Suppressor macrophage (primary cell): ENCODE measurements around the gene P3H3.

Experiments used
- DNase-seq, 4 experiments: peaks; one replicate each; pipeline ENCODE4 v3.0.0-alpha.2; 2020 to 2022
- total RNA-seq, 17 experiments: gene quantifications; one replicate each; lab custom pipeline; 2026; ENCODE audit warnings: mixed read lengths in 6 of 17, inconsistent platforms in 3 of 17; lab: John Stamatoyannopoulos, UW

P3H3 gene, protein sequence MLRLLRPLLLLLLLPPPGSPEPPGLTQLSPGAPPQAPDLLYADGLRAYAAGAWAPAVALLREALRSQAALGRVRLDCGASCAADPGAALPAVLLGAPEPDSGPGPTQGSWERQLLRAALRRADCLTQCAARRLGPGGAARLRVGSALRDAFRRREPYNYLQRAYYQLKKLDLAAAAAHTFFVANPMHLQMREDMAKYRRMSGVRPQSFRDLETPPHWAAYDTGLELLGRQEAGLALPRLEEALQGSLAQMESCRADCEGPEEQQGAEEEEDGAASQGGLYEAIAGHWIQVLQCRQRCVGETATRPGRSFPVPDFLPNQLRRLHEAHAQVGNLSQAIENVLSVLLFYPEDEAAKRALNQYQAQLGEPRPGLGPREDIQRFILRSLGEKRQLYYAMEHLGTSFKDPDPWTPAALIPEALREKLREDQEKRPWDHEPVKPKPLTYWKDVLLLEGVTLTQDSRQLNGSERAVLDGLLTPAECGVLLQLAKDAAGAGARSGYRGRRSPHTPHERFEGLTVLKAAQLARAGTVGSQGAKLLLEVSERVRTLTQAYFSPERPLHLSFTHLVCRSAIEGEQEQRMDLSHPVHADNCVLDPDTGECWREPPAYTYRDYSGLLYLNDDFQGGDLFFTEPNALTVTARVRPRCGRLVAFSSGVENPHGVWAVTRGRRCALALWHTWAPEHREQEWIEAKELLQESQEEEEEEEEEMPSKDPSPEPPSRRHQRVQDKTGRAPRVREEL
- 0.04 to 2.6 (median 0.12) reads per million in 17 experiments for total RNA-seq

DNA sequence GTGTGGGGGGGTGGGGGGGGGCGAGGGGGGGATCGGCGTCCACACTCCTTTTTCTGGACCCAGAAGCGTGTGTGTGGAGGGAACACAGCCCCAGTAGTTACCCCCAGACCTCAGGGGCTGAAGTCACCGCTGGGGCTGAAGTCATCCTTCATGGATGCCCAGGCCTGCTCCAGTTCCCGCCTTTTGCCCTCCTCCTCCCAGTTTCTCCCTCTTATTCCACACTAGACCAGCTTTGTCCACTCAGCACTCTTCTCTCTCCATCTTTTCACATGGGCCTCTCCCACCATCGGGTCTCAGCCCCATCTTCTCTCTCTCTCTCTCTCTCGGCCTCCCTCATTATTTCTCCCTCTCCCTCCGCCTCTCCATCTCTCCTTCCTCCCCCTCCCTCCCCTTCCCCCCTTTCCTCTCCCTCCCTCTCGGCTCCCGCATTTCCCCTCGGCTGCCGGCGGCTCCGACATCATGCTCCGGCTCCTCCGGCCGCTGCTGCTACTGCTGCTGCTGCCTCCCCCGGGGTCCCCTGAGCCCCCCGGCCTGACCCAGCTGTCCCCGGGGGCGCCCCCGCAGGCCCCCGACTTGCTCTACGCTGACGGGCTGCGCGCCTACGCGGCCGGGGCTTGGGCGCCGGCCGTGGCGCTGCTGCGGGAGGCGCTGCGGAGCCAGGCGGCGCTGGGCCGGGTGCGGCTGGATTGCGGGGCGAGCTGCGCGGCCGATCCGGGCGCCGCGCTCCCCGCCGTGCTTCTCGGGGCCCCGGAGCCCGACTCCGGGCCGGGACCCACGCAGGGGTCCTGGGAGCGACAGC is at the start of gene P3H3:
Gene P3H3, plus strand, starts transcription at position 426 of the 799 bp plus-strand sequence. Its CDS starts 34 bp downstream, at position 460.
- peak in 2 of 4 experiments; percentile 38 to 55 for DNase-seq

DNA sequence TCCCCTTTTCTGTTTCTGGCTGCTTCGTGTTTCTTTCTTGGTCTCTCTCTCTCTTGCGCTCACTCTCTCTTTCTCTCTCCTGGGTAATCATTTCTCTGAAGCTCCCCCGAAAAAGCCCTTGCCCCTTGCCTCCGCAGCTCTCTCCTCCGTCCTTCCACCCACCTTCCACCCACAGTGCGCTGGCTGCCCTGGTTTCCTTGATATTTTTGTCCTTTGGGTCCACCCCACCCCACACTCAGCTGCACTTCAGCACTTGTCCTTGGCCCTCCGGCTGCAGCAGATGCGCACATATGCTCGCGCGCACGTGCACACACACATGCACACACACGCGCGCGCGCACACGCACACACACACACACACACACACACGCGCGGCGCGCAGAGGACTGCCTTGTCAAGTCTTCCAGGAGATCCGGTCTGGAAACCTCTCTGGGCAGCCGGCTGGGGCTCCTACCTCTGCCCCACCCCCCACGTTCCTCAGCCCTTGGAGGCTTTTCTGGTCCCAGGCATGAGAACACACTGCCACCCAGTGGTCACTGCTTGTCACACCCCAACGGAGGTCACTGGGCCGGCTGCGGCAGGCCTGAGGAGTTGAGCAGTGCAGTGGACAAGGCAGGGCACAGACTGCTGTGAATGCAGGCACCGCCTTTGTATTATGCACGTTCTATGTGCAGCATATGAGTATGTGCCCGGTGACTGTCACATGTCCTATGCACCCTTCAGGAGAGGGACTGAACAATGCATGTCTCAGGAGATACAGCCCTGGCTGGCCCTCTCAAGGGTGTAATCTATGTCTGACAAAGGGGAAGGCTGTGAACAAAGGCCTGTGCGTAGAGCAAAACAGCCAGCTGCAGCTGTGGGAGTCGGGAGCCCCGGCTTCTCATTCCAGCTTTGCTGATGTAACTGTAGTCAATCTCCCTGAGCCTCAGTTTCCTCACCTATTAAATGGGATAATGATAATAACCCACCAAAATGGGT is 49.3 kb upstream of the P3H3 start:
- peak; percentile 92 to 97 (median 96) for DNase-seq

DNA sequence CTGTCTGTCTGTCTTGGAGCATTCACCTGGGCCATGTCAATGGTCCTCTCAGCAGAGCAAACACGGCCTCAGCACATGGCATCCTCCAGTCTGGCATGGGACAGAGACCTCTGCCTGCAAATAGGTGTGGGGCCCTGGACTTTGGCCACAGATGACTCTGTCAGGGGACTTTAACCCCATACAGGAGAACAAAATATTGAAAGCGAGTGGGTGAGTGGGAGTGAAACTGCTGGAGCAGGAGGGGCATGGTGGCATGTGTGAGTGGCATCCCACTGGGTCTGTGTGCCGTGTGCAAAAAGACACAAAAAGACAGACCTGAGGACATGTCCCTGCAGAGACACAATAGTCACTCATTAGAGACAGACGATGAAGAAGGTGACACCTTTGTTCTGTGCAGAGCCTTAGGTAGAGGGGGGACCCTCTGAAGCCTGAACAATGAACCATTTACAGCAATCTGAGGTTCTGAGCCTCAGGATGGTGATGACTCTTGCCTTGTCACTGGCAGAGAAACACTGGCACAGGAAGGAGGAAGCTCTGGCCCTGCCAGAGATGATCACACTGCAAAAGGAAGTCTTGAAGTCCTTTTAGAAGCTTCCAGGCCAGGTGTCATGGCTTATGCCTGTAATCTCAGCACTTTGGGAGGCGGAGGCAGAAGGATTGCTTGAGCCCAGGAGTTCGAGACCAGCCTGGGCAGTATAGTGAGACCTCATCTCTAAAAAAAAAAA is 48.3 kb upstream of the P3H3 start:
- DNase-seq, result peak; percentile 44 to 65 (median 56)

DNA sequence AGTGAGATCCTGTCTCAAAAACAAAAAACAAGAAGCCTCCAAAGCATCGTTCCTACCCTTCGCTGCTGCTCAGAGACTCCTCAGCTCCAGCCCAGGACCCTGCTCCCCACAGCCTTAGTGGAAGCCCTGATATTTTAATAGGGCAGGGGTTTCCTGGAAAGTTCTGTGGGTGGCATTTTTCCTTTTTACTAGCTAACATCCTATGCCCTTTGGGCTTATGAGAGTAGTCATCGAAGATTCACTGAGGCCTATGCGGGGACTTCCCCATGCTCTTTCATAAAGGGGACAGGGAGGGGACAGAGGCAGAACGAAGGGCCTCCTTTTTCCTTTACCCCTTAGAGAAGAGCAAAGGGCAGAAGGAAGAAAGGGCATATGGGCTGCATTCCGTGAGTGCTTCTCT is 47.6 kb upstream of the P3H3 start:
- no peak for DNase-seq

DNA sequence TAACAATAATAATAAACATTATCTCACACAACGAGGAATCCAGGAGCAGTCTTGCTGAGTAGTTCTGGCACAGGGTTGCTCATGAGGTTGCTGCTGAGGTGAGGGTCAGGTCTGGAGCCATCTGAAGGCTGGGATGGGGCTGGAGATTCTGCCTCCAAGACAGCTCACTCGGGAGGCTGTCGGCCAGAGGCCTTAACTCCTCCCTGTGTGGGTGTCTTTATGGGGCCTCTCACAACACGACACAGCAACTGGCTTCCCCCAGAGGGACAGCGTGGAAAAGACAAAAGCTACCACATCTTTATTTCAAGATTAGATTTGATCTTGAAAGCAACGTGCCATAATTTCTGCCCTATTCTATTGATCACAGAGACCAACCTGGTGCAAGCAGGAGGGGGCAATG is 46.1 kb upstream of the P3H3 start:
- DNase-seq, result no peak

DNA sequence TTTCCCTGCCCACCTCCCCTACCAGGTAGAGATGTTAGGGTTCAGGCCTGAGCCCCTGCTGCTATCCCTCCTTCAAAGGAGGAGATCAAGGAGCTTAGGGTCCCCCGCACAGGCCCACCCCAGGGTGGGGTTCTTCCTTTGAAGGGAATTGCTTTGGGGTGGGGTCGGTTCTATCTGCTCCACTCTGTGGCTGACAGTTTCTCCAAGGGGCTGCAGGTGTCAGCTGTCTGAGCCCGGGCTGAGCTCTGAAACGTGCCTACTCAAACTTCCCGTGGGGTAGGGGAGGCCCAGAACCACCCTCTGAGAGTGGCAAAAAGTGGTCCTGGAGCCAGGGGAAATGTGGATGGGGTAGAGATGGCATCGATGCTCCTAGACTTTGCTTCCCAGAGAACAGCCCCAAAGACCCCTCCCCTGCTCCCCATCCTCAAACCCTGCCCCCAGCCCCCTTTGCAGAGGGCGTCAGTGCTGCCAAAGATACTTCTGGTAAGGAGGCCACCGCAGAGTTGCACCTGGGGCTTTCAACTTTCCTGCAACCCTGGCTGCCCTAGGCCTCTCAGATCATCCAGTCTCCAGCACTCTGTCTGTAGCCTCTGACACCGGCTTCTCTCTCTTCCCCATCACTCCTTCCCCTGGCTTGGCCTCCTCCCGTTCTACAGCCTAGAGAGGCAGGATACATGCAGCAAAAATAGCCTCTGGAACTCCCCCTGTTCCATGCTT is 45.2 kb upstream of the P3H3 start:
- no peak for DNase-seq

DNA sequence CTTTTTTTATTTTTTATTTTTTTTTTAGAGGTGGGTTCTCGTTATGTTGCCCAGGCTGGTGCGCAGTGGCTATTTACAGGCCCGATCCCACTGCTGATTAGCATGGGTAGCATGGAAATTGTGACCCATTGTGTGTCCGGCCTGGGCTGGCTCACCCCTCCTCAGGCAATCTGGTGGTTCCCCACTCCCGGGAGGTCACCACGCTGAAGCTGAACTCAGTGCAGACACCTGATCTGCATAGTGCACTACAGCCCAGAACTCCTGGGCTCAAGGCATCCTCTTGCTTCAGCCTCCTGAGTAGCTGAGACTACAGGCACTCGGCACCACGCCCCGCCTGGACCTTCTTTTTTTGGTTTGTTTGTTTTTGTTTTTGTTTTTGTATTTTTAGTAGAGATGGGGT is 44.4 kb upstream of the P3H3 start:
- DNase-seq, result no peak

DNA sequence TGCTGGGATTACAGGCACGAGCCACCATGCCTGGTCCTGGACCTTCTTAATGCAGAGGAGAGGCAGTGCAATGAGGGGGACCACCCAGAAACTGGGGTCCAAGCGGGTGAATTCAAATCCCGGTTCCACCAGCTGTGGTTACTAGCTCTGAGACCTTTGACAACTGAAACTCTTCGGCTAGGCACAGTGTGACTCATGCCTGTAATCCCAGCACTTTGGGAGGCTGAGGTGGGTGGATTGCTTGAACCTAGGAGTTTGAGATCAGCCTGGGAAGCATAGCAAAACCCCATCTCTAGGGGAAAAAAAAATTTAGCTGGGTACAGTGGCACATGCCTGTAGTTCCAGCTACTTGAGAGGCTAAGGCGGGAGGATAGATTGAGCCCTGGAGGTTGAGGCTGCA is 43.9 kb upstream of the P3H3 start:
- DNase-seq, result peak in 2 of 4 experiments; percentile 41 to 43

DNA sequence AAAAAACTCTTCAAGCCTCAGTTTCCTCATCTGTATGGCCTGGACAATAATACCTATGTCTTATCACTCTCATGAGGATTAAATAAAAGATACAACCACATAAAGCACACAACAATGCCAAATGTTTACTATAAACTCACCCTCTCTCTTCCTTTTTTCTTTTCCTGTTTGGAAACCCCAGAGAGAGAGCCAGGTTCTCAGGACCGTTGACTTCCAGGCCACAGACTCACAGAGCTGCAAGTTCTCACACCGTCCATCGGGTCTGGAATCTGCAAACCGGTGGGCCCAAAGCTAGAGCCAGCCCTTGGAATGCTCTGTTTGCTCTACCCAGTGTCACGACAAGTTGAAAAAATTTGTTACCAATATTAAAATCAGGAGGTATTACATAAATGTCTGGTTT is 43.4 kb upstream of the P3H3 start:
- DNase-seq, result peak in 1 of 4 experiments; percentile 46

DNA sequence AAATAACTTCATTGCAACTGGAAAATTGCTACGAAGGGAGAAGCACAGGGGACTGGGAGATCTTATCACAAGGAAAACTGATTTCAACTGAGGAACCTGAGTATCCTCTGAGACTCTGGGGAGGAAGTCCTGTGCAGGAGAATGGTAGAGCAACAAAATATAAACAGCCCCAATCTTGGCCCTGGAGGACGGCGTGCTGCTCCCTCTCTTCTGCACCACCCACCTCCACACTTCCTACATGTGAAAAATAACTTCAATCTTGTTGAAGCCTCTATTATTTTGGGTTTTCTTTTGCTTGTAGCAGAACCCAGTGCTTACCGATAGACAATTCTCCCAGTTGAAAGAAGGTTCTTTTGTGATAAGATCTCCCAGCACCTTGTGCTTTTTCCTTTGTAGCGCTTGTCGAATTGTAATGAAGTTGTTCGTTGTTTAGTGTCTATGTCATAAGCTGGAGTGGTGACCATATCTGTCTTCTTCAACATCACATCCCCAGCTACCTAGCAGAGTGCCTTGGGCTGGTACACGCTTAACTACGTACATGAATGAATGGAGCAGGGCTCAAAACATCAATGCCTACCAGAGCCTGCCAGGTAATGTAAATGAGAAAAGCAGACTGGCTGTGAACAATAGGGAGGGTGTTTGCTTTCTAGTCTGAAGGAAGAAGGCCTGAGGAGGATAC is 41.7 kb upstream of the P3H3 start:
- DNase-seq, result no peak

DNA sequence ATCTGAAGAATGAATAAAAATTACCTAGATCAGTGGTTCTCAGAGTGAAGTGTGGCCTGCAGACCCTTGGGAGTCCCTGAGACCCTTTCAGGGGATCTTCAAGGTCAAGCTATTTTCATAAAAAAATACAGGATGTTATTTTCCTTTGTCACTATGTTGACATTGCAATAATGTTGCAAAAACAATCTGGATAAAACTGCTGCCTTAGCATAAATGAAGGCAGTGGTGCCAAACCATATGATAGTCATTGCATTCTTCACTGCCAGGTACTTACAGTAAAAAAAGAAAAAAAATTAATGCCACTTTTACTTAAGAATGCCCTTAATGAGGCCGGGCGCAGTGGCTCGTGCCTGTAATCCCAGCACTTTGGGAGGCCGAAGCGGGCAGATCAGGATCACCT is 40.9 kb upstream of the P3H3 start:
- DNase-seq, result peak in 1 of 4 experiments; percentile 43

DNA sequence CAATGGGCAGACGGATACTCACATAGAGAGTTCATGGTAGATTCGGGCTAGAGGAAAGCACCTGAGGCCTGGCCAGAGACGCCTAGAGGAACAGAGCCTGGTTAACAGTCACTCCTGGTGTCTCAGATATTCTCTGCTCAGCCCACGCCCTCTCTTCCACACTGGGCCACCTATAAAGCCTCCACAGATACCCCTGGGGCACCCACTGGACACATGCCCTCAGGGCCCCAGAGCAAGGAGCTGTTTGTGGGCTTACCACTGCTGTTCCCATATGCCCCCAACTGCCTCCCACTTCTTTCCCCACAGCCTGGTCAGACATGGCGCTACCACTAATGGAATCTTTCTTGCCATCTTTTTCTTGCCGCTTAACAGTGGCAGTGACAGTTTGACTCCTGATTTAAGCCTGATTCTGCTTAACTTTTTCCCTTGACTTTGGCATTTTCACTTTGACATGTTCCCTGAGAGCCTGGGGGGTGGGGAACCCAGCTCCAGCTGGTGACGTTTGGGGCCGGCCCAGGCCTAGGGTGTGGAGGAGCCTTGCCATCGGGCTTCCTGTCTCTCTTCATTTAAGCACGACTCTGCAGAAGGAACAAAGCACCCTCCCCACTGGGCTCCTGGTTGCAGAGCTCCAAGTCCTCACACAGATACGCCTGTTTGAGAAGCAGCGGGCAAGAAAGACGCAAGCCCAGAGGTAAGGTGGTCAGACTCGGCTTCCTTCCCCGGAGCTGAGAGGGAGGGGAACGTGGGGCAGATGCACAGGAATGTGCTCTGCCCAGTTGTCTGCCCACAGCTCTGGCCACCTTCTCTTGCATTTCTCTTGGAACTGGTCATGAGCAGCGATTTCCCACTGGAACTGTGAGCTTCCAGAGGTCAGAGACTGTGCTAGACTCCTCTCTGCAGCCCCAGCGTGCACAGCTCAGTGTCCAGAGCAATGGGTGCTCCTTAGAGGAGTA is 39.0 kb upstream of the P3H3 start, which contains the start of gene CD4:
Gene CD4, plus strand, starts transcription at position 557 of the 953 bp plus-strand sequence. CDS start 10,611 bp downstream, outside the sequence.
- DNase-seq, result peak; percentile 92 to 96 (median 94)

DNA sequence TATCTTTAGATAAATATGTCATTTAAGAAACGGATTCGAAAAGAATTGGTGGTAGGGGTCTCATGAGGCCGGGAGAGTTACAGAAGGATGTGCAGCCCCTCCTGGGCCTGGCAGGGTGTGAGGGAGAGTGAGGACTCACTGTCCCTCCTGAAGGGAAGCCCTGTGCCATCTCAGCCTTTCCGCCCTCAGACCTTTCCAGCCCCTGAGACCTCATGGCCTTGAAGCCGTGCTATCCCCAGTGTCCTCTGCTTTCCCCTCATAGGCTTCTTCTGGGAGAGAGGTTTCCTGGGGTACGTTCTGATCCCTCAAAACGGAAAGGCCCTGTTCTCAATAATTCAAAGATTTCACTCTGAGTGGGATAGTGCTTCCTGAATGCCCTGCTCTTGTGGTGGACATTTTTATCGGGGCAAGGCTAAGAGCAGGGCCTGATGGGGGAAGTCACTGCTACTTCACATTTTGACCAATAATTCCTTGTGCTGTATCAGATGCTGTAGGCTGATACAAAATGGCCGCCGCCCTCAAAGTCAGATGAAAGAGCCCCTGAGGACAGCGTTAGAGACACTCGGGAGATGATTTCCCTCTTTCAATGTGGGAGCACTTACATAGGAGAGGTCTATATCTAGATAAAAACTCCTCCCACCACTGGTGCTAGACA is 37.6 kb upstream of the P3H3 start:
- DNase-seq, result peak; percentile 33 to 64 (median 58)

DNA sequence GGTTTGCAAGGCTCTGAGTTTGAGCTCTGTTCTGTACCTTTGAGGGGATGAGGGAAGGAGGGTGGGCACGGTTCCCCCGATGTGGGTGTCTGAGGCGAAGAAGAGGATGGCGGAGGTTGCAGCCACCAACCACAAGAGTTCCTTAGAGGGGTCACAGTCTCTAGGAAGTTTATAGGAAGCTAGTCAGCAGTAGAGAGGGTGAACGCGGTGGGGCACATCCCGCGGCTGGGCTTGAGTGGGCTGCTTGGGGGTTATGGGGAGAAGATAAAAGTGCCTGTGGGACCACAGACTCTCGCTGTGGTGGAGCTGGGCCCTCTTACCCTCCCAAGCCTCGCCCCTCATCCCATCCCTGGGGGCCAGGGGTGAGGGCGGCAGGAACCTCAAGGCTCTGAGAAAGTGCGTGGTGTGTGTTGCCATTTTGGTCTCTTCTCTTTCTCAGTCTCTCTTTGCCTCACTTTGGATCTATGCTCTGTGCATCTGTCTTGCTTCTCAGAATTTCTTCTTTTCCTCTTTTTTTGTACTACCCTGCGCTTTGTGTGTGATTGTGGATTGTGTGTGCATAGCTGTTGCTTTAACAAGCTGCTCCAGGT is 36.2 kb upstream of the P3H3 start:
- peak in 1 of 4 experiments; percentile 46 for DNase-seq

DNA sequence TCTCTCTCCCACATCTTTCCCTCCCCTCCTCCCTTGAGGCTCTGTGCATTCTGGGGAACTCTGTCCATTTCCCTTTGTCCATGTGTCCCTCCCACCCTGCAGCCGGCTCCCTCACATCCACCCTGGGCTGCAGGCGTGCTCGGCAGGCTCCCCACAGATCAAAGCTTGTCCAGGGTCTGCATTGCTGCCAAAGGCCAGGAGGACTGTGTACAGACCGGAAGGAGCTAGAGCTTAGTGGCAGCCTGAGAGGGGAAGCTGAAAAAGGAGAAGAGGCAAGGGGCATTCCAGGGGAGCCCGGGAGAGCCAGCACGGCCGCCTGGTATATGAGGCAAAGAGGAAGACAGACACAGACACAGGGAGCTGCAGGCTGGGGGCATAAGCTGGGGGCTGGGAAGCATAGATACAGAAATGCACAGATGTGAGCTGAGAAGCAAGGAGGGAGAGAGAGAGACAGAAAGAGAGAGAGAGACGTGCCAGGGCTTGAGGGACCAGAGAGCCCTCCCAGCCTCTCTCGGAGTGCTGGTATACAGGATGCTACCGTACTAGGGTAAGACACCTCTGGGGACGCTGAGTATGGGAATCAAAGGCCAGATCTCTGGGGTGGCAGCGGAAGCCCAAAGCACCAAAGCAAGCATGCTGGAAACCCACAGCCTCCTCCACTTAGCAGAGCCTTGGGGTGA is 35.5 kb upstream of the P3H3 start:
- peak; percentile 89 to 95 (median 94) for DNase-seq

DNA sequence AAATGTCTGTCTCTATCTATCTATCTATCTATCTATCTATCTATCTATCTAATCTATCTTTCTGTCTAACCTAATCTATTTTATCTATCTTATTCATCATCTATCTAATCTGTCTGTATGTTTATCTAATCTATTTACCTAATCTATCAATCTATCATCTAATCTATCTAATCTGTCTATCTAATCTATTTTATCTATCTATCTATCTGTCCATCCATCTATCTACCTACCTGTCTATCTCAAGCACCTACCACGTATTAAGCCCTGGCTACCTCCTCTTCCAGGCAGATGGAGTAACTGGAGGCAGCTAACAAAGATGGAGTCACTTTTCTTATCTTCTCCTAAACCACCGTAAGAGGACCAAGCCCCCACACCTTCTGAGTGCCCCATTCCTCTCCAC is 33.1 kb upstream of the P3H3 start:
- DNase-seq, result no peak

DNA sequence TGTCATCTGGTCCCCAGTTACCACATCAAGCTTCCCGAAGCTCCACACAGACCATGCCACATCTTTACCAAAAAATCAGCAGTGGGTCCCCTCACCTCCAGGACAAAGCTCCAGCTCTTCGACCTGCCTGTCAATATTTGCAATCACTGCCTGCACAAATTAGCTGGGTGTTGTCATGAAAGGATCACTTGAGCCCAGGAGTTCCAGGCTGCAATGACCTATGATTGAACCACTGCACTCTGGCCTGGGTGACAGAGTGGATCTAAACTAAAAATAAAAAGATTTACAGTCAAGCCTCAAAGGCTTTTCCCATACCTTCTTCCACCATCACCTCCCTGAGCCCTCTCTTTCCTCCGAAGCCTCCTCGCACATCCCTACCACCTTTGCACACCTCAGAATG is 31.6 kb upstream of the P3H3 start:
- no peak for DNase-seq
